NCI-H1048 (cell line): ENCODE measurements around the gene RPS6KC1.
"Not testable (repeated sequence)": the region's sequence is repeated elsewhere in the genome, so short reads cannot be mapped to it uniquely, and the experiment has no call there.

Source experiments
- DNase-seq: peaks from one replicate; lab custom pipeline; 2025; lab: John Stamatoyannopoulos, UW

Gene RPS6KC1

DNA sequence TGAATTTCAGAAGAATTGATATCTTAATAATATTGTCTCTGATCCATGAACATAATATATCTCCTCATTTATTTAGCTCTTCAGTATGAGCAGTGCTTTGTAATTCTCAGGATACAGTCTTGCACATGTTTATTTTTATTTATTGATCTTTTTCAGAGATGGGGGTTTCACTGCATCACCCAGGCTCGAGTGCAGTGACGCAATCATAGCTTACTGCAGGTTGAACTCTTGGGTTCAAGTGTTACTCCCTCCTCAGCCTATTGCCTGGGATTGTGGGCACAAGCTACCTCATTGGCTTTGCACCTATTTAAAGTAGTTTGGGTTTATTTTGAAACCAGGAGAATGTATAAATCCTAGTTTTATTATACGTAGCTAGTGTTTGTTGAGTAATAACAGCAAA, 4.7 kb downstream of the RPS6KC1 start:
- DNase-seq: no peak

DNA sequence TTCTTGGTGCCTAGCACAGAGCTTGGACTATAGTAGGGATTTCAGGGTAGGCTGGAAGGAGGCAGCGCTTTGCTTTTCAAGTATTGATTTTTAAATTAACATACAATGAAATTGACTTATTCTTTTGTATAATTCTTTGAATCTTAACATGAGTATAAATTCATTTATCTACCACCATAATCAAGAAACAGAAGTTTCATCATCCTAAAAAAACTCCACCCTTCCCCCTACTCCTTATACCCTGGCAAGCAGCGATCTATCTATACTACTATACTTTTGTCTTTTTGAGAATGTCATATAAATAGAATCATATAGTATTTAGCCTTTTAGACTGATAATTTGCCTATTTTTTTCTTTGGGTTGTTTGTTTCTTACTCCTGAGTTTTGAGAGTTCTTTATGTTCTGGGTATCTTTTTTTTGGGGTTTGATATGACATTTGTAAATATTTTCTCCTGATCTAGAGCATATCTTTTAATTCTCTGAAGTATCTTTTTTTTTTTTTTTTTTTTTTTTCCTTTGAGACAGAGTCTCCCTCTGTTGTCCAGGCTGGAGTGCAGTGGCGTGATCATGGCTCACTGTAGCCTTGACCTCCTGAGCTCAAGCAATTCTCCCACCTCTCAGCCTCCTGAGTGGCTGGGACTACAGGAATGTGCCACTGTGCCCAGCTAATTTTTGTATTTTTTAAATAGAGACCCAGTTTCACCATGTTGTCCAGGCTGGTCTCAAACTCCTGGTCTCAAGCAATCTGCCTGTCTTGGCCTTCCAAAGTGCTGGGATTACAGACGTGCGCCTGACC, 6.4 kb downstream of the RPS6KC1 start:
- DNase-seq: no peak

- DNase-seq: no peak
Measured at GRCh38 chr1:213060836-213061235, 9.8 kb downstream of the RPS6KC1 start.

DNA sequence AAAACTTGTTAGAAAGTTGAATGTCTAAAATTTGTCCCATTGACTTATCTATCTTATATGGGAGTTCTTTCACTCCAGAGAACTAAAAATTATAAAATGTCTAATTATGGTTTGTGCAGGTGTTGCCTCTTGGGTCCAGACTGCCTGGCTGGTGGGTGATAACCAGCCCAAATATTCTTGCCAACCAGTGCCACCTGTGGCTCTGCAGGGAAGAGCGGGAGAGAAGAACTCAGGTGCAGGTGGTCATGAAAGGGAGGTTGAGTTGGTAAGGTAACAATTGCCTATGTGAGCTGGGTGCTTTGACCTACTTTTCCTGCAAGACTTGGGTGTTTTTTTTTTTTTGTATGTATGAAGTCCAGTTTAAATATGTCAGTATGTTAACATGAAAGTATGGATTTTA, 10.2 kb downstream of the RPS6KC1 start:
- DNase-seq: no peak

- DNase-seq: no peak
Measured at GRCh38 chr1:213065800-213066199, 14.8 kb downstream of the RPS6KC1 start.

- no peak for DNase-seq
Measured at GRCh38 chr1:213066363-213066762, 15.3 kb downstream of the RPS6KC1 start.

DNA sequence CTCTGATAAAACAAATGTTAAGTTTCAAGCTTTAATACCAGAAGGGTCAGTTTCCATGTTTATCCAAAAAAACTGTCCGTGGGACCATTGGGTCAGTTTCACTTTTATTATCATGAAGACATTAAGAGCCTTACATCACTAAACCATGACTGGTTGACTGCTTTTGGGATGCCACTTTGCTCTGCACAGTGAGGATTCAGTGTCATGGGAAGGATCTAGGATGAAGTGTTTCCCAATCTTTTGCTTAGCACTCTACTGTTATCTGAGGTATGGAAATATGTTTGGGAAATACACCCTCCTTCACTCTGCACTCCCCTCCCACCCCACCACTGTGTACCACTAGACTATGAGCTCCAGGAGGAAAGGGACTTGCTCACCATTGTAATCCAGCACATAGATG, 16.3 kb downstream of the RPS6KC1 start:
- no peak for DNase-seq

DNA sequence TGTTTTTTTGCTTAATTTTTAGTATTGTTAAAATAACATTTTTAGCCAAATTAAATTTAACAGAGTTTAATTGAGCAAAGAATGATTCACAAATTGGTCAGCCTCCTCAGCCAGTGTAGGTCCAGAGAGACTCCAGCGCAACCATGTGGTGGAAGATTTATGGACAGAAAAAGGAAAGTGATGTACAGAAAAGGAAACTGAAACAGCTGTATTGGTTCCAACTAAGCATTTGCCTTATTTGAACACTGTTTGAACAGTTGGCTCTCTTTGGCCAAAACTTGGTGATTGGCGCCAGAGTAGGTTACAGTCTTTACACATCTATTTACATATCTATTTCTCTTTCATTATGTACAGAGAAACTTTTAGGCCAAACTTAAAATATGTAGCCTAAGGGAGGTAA, 19.4 kb downstream of the RPS6KC1 start:
- no peak for DNase-seq

- no peak for DNase-seq
Measured at GRCh38 chr1:213075725-213076124, 24.7 kb downstream of the RPS6KC1 start.

GRCh38 chr1:213082420-213083111, 31.5 kb downstream of the RPS6KC1 start:
- no peak for DNase-seq

GRCh38 chr1:213083112-213083445, 32.0 kb downstream of the RPS6KC1 start:
- no peak for DNase-seq

- DNase-seq: no peak
Measured at GRCh38 chr1:213087911-213088310, 36.9 kb downstream of the RPS6KC1 start.

GRCh38 chr1:213089924-213090677, 39.1 kb downstream of the RPS6KC1 start:
- no peak for DNase-seq

- no peak for DNase-seq
Measured at GRCh38 chr1:213094446-213094845, 43.4 kb downstream of the RPS6KC1 start.

DNA sequence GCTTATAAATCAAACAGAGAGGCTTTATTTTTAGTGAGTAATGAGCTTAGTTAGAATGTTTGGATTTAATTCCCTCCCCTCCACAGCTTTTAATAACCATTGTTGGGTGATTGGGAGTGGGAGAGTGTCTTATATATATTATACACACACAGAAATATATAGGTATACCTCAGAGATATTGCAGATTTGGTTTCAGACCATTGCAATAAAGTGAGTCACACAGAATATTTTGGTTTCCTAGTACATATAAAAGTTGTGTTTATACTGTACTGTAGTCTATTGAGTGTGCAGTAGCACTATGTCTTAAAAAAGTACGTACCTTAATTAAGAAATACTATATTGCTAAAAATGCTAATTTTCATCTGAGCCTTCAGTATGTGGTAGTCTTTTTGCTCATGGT, 44.4 kb downstream of the RPS6KC1 start:
- no peak for DNase-seq

DNA sequence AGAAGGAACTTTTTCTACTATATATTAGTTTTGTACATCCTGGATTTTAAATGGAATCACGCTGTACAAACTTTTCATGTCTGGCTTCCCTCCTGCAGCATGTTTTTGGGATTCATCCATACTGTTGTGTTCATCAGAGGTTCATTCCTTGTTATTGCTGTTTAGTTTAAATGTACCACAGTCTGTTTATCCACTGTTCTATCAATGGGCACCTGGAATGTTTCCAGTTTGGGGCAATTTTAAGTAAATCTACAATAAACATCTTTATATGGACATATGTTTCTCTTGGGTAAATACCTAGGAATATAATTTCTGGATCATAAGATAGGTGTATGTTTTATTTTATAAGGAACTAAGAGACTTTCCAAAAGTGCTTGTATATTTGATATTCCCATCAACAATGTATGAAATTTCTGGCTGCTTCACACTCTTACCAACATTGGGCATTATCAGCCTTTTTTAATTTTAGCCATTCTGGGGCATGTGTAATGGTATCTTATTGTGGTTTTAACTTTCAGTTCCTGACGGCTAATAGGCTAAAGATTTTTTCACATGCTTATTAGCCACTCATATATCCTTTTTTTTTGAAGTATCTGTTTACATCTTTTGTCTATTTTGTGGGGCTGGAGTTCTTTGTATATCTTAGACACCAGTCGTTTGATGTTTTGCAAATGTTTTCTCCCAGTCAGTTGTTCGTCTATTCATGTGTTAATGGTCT, 48.8 kb downstream of the RPS6KC1 start:
- DNase-seq: no peak

GRCh38 chr1:213100565-213100964, 49.5 kb downstream of the RPS6KC1 start:
- not testable (repeated sequence) for DNase-seq

DNA sequence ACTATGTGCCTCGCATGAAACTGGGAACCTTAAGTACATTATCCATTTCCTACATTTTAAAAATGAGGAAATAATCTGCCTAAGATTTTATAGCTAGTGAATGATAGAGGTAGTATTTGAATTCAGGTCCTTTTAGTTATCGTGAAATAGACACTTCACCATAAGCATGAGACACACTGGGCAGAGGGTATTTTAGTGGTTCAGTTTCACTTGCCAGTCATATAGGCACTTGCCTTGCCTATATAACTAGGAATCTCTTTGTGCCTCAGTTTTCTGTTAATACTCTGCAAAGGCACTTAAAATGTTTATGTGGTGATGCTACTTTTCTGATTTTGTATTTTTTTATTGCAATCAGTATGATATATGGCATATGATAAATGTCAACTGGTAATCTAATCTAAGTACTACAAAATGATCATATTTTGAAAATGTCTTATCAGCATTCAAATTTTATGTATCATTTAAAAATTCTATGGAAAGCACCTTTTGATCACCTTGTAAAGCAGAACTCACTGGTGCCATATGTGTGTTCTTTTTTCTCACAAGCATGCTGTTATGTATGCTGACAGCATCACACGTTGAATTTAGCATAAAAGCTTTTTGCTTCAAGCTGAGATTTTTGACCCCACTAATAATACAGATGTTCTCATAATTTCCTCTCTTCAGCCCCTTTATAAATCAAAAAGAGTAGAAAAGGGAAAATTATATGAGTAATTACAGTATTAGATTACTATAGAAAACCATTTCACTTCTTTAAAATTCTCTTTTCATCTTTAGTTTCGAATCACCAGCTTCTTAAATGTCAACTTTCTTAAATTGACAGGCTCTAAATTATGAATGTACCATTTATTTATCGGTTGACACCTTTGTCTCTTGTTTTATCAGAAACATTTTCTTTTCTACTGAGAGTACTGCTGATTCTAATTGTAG, 52.6 kb downstream of the RPS6KC1 start:
- no peak for DNase-seq

DNA sequence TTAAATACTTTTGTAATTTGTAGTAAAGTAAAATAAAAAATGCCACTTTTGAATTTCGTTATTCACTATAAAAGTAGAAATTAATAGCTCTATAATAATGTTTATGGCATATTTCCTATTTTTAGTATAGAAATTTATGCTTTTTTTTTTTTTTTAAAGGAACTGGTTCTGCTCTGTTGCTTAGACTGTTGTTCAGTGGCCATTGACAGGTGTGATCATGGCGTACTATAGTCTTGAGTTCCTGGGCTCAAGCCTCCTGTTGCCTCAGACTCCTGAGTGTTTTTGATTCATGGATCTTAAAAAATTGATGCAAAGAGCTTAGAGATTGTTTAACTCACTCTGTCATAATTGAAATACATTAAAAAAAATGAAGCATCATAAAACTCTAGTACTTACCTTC, 53.6 kb downstream of the RPS6KC1 start:
- no peak for DNase-seq

- no peak for DNase-seq
Measured at GRCh38 chr1:213106298-213106697, 55.3 kb downstream of the RPS6KC1 start.

DNA sequence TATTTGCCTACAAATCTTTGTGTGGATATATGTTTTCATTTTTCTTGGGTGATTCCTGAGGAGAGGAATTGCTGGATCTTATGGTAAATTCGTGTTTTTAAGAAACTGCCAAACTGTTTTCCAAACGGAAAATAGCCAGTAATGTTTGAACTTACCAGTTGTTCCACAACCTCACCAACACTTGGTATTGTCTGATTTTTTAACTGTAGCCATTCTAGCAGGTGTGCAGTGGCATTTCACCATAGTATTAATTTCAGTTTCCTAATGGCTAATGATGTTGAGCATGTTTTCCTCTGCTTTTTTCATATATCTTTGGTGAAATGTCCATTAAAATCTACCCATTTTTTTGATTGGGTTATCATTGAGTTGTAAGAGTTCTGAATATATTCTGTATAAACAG, 56.6 kb downstream of the RPS6KC1 start:
- no peak for DNase-seq
